K562 (cell line): ENCODE data around the gene PPP1R17. TPM values are rescaled to one million over a fixed set of nuclear protein-coding genes. Genes with fewer than 3 reads are reported as not detected.

Experiments
- ATAC-seq: fragments of 200-7000 bp; cut with Tn5 transposase; 3 replicates; pipeline ENCODE4 v1.9.1; 2020; ENCODE audit warnings: moderate library complexity
- BruUV-seq: library from RNA; stranded (reverse); fragments of 400-500 nt; replicated peaks from 2 replicates; lab custom pipeline; 2021; lab: Mats Ljungman, UMichigan
- CTCF ChIA-PET: fragments of 300-600 bp; formaldehyde crosslinking; extraction: SDS; loops from one replicate; lab custom pipeline; 2021; ENCODE audit warnings: low intra/inter-chr PET ratio; lab: Yijun Ruan, JAX
- POLR2A ChIA-PET: fragments of 300-600, 350-650 bp; sonication (Branson Sonifier 250); formaldehyde crosslinking; extraction: SDS; loops from one replicate; lab custom pipeline; 2021; ENCODE audit warnings: antibody characterized with exemption, inconsistent platforms; lab: Yijun Ruan, JAX
- DNase-seq, 4 experiments: peaks; one replicate each; pipeline versions ENCODE4 v3.0.0 to v3.0.0-alpha.2; 2011 to 2018; ENCODE audit warnings: low spot score in 3 of 4, mixed read lengths in 3 of 4; ENCODE audit errors: extremely low read depth in 1 of 4
- FAIRE-seq: peaks from 2 replicates; lab custom pipeline; 2011; peaks lifted over from hg19 to GRCh38; lab: Jason Lieb, UNC
- H2AFZ ChIP-seq: 2 replicates; pipeline ENCODE4 v1.6.0; 2011; ENCODE audit warnings: low read depth, low read length, control low read depth, inconsistent platforms
- H3K27ac ChIP-seq: fragments of 200-600 bp; 3 replicates; pipeline ENCODE4 v1.8.0; 2011; ENCODE audit warnings: low read depth, mild to moderate bottlenecking, control low read depth, inconsistent platforms, low read length, moderate library complexity, mixed read lengths; ENCODE audit errors: extremely low read depth
- H3K27me3 ChIP-seq, 2 experiments: fragments of 300-600 bp in 1 of 2; 2 replicates in 1 of 2; 3 replicates in 1 of 2; pipeline versions ENCODE4 v1.6.0 to v1.8.0; 2011; ENCODE audit warnings: inconsistent platforms in 2 of 2, low read length in 2 of 2, mild to moderate bottlenecking in 1 of 2, mixed read lengths in 1 of 2, moderate library complexity in 1 of 2; ENCODE audit not compliant: control insufficient read depth in 2 of 2, insufficient read depth in 2 of 2
- H3K36me3 ChIP-seq: fragments of 300-600 bp; 3 replicates; pipeline ENCODE4 v1.8.0; 2011; ENCODE audit warnings: mild to moderate bottlenecking, low read length, inconsistent platforms; ENCODE audit not compliant: control insufficient read depth, insufficient read depth
- H3K4me1 ChIP-seq, 2 experiments: fragments of 200-600 bp in 1 of 2; replicated peaks in 1 of 2; 2 replicates in 1 of 2; 3 replicates in 1 of 2; pipeline versions ENCODE4 v1.5.1 to v1.8.0; 2011; ENCODE audit warnings: inconsistent platforms in 2 of 2, low read length in 2 of 2, mild to moderate bottlenecking in 1 of 2, mixed read lengths in 1 of 2, moderate library complexity in 1 of 2; ENCODE audit not compliant: control insufficient read depth in 2 of 2, insufficient read depth in 2 of 2
- H3K4me2 ChIP-seq: 2 replicates; pipeline ENCODE4 v1.6.1; 2011; ENCODE audit warnings: low read length, control low read depth, inconsistent platforms, mixed read lengths; ENCODE audit not compliant: insufficient read depth
- H3K4me3 ChIP-seq: fragments of 200-600 bp; sonication (generic), shearing (Covaris generic); 2 replicates; pipeline ENCODE4 v1.5.1; 2016; ENCODE audit warnings: control low read depth, inconsistent platforms
- H3K79me2 ChIP-seq: fragments of 200-600 bp; 3 replicates; pipeline ENCODE4 v1.8.0; 2011; ENCODE audit warnings: low read length, inconsistent platforms; ENCODE audit not compliant: control insufficient read depth, insufficient read depth
- H3K9ac ChIP-seq, 2 experiments: 2 replicates each; pipeline versions ENCODE4 v1.6.0 to v1.6.1; 2011; ENCODE audit warnings: low read depth in 2 of 2, low read length in 2 of 2, control low read depth in 1 of 2, inconsistent platforms in 1 of 2, mild to moderate bottlenecking in 1 of 2, mixed read lengths in 1 of 2; ENCODE audit not compliant: insufficient read depth in 1 of 2
- H3K9me1 ChIP-seq: one replicate; pipeline ENCODE4 v1.6.0; 2011; ENCODE audit warnings: inconsistent platforms, mild to moderate bottlenecking, low read length, moderate library complexity; ENCODE audit not compliant: control insufficient read depth, insufficient read depth
- H3K9me3 ChIP-seq: replicated peaks from 2 replicates; pipeline ENCODE4 v1.5.1; 2011; ENCODE audit warnings: low read depth, low read length, inconsistent platforms; ENCODE audit not compliant: control insufficient read depth, insufficient read depth
- H4K20me1 ChIP-seq: replicated peaks from 2 replicates; pipeline ENCODE4 v1.6.1; 2011; ENCODE audit warnings: low read length, inconsistent platforms, mixed read lengths; ENCODE audit not compliant: control insufficient read depth, insufficient read depth
- CEBPB ChIP-seq: fragments of 450-650 bp; IDR thresholded peaks from 2 replicates; pipeline ENCODE4 v1.6.1; 2016; ENCODE audit warnings: missing genetic modification characterization, missing compliant biosample characterization
- CEBPG ChIP-seq, 3 experiments: fragments of 200-800 bp in 1 of 3; sonication (Bioruptor generic) in 1 of 3; sonication (generic) in 1 of 3; formaldehyde crosslinking in 1 of 3; IDR thresholded peaks in 2 of 3; conservative IDR thresholded peaks in 1 of 3; 2 replicates each; pipeline versions ENCODE4 v1.6.1 to v1.8.0; 2016 to 2022; ENCODE audit warnings: missing compliant biosample characterization in 2 of 3, missing genetic modification characterization in 2 of 3, mild to moderate bottlenecking in 1 of 3, missing genetic modification reagents in 1 of 3
- DNMT1 ChIP-seq: fragments of 450-650 bp; IDR thresholded peaks from 2 replicates; pipeline ENCODE4 v1.6.1; 2016; ENCODE audit warnings: antibody characterized with exemption, mild to moderate bottlenecking
- GTF2F1 ChIP-seq: IDR thresholded peaks from 2 replicates; pipeline ENCODE4 v1.6.1; 2011; ENCODE audit warnings: low read depth, low read length, improper control_type of control experiment
- IRF2 ChIP-seq: sonication (generic); formaldehyde crosslinking; IDR thresholded peaks from 2 replicates; pipeline ENCODE4 v1.8.1; 2022; ENCODE audit warnings: mild to moderate bottlenecking, missing genetic modification reagents
- NFIC ChIP-seq: fragments of 450-650 bp; IDR thresholded peaks from 2 replicates; pipeline ENCODE4 v1.6.1; 2017; ENCODE audit warnings: mild to moderate bottlenecking, inconsistent platforms
- SMARCA4 ChIP-seq: fragments of 450-650 bp; IDR thresholded peaks from 2 replicates; pipeline ENCODE4 v1.6.1; 2016
- ZNF584 ChIP-seq: fragments of 200-800 bp; sonication (Bioruptor generic); IDR thresholded peaks from 2 replicates; pipeline ENCODE4 v1.6.1; 2016; ENCODE audit warnings: low read depth, mild to moderate bottlenecking, missing genetic modification characterization, missing compliant biosample characterization
- WGBS: fragments of 100-300 bp; shearing (Covaris generic); methylation state at CpG from one replicate; pipeline ENCODE4 v1.1.6; 2016; ENCODE audit warnings: low coverage, mixed read lengths; ENCODE audit not compliant: insufficient coverage; ENCODE audit errors: missing lambda C conversion rate; 5-methylcytosine and 5-hydroxymethylcytosine counted together
- in situ Hi-C: fragments of 300-500 bp; cut with MboI; formaldehyde crosslinking; loops from 4 replicates; pipeline ENCODE4 v1.15.0; 2018; ENCODE audit warnings: inconsistent platforms, mixed read lengths
- intact Hi-C: fragments of 100-400 bp; cut with micrococcal nuclease; formaldehyde crosslinking; loops from 2 replicates; pipeline ENCODE4 v1.14.2; 2022
- polyA plus RNA-seq, 8 experiments: library from polyadenylated mRNA; depleted of rRNA in 4 of 8; stranded (reverse) in 5 of 8; unstranded in 3 of 8; fragments of >200 nt; fragmentation: Nextera tagmentation in 2 of 8; fragmentation: Illumina TruSeq in 1 of 8; extraction: Ambion mirVana in 2 of 8; extraction: Trizol in 1 of 8; gene quantifications; 2 replicates each; pipeline versions ENCODE4 v1.2.1 to v1.2.3, GENCODE V29; 2011 to 2014; ENCODE audit warnings: inconsistent platforms in 1 of 8, missing spikeins in 1 of 8
- total RNA-seq, 7 experiments: library from RNA; depleted of rRNA in 6 of 7; stranded (reverse); fragments of >200 nt in 6 of 7; fragmentation: Illumina TruSeq in 2 of 7; extraction: Trizol in 2 of 7; gene quantifications; 2 replicates each; pipeline versions ENCODE4 v1.2.1 to v1.2.3, GENCODE V29; 2011 to 2021; ENCODE audit warnings: low replicate concordance in 1 of 7
- TF ChIP-seq, protein P1 (sequence below): IDR thresholded peaks from 3 replicates; pipeline ENCODE4 v1.6.1; 2011; ENCODE audit warnings: borderline replicate concordance, mild to moderate bottlenecking; ENCODE audit not compliant: insufficient read length, insufficient read depth

PPP1R17 gene
- total and polyA plus RNA-seq, 9 of the 15 experiments (the other 6 are each of a cell fraction or from before 2014, with no cell fraction given): not detected

DNA sequence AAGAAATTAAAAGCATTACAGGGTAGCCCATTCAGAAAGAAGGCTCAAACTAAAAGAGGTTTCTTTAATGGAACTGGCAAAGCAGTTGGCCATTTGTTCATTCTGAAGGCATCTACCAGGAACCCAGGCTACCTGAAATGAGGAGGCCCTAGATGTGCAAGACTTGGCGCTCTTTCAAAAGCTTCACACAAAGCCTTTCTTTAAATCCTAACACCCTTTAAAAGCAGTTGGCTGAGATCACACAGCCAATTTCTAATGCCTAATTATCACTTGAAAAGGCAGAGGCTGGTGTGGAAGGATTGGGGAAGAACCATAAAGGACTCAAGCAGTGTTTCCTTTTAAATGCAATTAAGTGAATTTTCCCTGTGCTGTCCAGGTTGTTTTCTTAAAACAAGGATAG, 23.2 kb downstream of the PPP1R17 start (continued):
- no peak for TF ChIP-seq DNMT1
- TF ChIP-seq NFIC: no peak
- TF ChIP-seq GTF2F1: no peak
- TF ChIP-seq ZNF584 (CRISPR knock-in tag): no peak
- no peak for TF ChIP-seq IRF2 (CRISPR knock-in tag)
- TF ChIP-seq SMARCA4: no peak

GRCh38 chr7:31716355-31716754, 29.3 kb downstream of the PPP1R17 start:
- Histone ChIP-seq H2AFZ (no peak overlapping the region), H3K27me3 (peaks cover 0 to 2% of the 10 kb centered on the region in 2 experiments; a peak in 1 of 5 replicates), H3K36me3 (no peaks in the 10 kb centered on the region), H3K9me3 (no peaks in the 10 kb centered on the region), H3K9me1 (no peaks in the 10 kb centered on the region), H3K4me2 (no peak overlapping the region), H3K9ac (no peak overlapping the region), H4K20me1 (no peaks in the 10 kb centered on the region), H3K27ac (no peak overlapping the region), H3K79me2 (no peaks in the 10 kb centered on the region), H3K4me1 (no peaks in the 10 kb centered on the region), H3K4me3 (no peak overlapping the region)
- no TSS peak for BruUV-seq
- intact Hi-C loops: no loop called here
- DNase-seq (no peak), FAIRE-seq (no peak), ATAC-seq (no peak)
- 0% methylated on average over 1 of the region's 1 CpG for WGBS
- ChIA-PET POLR2A (no interaction called here), CTCF (no interaction called here)
- in situ Hi-C loops: no loop called here
- TF ChIP-seq CEBPB (tag) (peak; percentile 75), CEBPG (CRISPR knock-in tag; IDR thresholded peaks at IDR 0.05) (no peak), CEBPG (tag; conservative IDR thresholded peaks at IDR 0.05 in 1 of 2, IDR thresholded peaks at IDR 0.05 in 1 of 2) (peak in 1 of 2 experiments; percentile 88; a peak in 2 of 4 replicates)
- TF ChIP-seq, protein P1, sequence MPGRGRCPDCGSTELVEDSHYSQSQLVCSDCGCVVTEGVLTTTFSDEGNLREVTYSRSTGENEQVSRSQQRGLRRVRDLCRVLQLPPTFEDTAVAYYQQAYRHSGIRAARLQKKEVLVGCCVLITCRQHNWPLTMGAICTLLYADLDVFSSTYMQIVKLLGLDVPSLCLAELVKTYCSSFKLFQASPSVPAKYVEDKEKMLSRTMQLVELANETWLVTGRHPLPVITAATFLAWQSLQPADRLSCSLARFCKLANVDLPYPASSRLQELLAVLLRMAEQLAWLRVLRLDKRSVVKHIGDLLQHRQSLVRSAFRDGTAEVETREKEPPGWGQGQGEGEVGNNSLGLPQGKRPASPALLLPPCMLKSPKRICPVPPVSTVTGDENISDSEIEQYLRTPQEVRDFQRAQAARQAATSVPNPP: no peak
